HepG2 (cell line): Measurements from ENCODE around the gene PLAAT1. TPM values are rescaled to one million over a fixed set of nuclear protein-coding genes. Genes with fewer than 3 reads are reported as not detected.

Experiments used
- ATAC-seq: fragments of 200-7000 bp; cut with Tn5 transposase; 3 replicates; pipeline ENCODE4 v1.9.1; 2020; ENCODE audit warnings: mild to moderate bottlenecking, moderate library complexity
- BruUV-seq: library from RNA; stranded (reverse); fragments of 400-500 nt; replicated peaks from 2 replicates; lab custom pipeline; 2021; lab: Mats Ljungman, UMichigan
- CTCF ChIA-PET: fragments of 300-600 bp; formaldehyde crosslinking; extraction: SDS; loops from one replicate; lab custom pipeline; 2021; ENCODE audit warnings: low total read pairs, inconsistent platforms, low intra/inter-chr PET ratio; lab: Yijun Ruan, JAX
- POLR2A ChIA-PET: fragments of 350-600 bp; sonication (Branson Sonifier 250); formaldehyde crosslinking; loops from one replicate; lab custom pipeline; 2020; ENCODE audit warnings: antibody characterized with exemption, inconsistent platforms; lab: Yijun Ruan, JAX
- DNase-seq: peaks from one replicate; pipeline ENCODE4 v3.0.0-alpha.2; 2015; ENCODE audit warnings: low spot score
- FAIRE-seq: peaks from 3 replicates; lab custom pipeline; 2011; peaks lifted over from hg19 to GRCh38; lab: Jason Lieb, UNC
- H2AFZ ChIP-seq: one replicate; pipeline ENCODE4 v1.6.1; 2011; ENCODE audit warnings: low read length, inconsistent platforms
- H3K27ac ChIP-seq: fragments of 300-600 bp; 3 replicates; pipeline ENCODE4 v1.8.0; 2011; ENCODE audit warnings: mixed run types, mild to moderate bottlenecking, mixed read lengths, low read length, inconsistent platforms; ENCODE audit not compliant: insufficient read depth; ENCODE audit errors: extremely low read length
- H3K27me3 ChIP-seq, 2 experiments: fragments of 200-600 bp in 1 of 2; 2 replicates in 1 of 2; 3 replicates in 1 of 2; pipeline versions ENCODE4 v1.6.0 to v1.8.0; 2011; ENCODE audit warnings: low read length in 2 of 2, mild to moderate bottlenecking in 2 of 2, moderate library complexity in 2 of 2, inconsistent platforms in 1 of 2; ENCODE audit not compliant: insufficient read depth in 2 of 2, control insufficient read depth in 1 of 2
- H3K36me3 ChIP-seq, 2 experiments: fragments of 200-600 bp in 1 of 2; replicated peaks in 1 of 2; 2 replicates in 1 of 2; 3 replicates in 1 of 2; pipeline versions ENCODE4 v1.5.1 to v1.8.0; 2011; ENCODE audit warnings: low read length in 2 of 2, inconsistent platforms in 1 of 2; ENCODE audit not compliant: insufficient read depth in 2 of 2, control insufficient read depth in 1 of 2
- H3K4me1 ChIP-seq: 2 replicates; pipeline ENCODE4 v1.5.1; 2012; ENCODE audit warnings: low read length, inconsistent platforms; ENCODE audit not compliant: insufficient read depth
- H3K4me2 ChIP-seq: 2 replicates; pipeline ENCODE4 v1.6.0; 2011; ENCODE audit warnings: low read depth, low read length, inconsistent platforms
- H3K4me3 ChIP-seq, 3 experiments: fragments of 200-600 bp in 1 of 3; sonication (generic), shearing (Covaris generic) in 1 of 3; replicated peaks in 1 of 3; 2 replicates each; pipeline ENCODE4 v1.5.1; 2011 to 2016; ENCODE audit warnings: low read length in 3 of 3, inconsistent platforms in 2 of 3, low read depth in 2 of 3, mild to moderate bottlenecking in 2 of 3, control low read depth in 1 of 3, mixed read lengths in 1 of 3; ENCODE audit not compliant: insufficient read depth in 1 of 3
- H3K79me2 ChIP-seq: one replicate; pipeline ENCODE4 v1.6.1; 2011; ENCODE audit warnings: low read length, inconsistent platforms; ENCODE audit not compliant: insufficient read depth
- H3K9ac ChIP-seq: 2 replicates; pipeline ENCODE4 v1.6.0; 2011; ENCODE audit warnings: mild to moderate bottlenecking, low read depth, low read length, inconsistent platforms; ENCODE audit not compliant: insufficient read depth
- H3K9me3 ChIP-seq: 2 replicates; pipeline ENCODE4 v1.5.1; 2012; ENCODE audit warnings: mild to moderate bottlenecking, low read length
- H4K20me1 ChIP-seq: 2 replicates; pipeline ENCODE4 v1.6.0; 2011; ENCODE audit warnings: inconsistent platforms, mild to moderate bottlenecking, low read length, moderate library complexity; ENCODE audit not compliant: insufficient read depth
- CBX1 ChIP-seq: IDR thresholded peaks from one replicate; pipeline ENCODE4 v1.6.1; 2016; ENCODE audit warnings: antibody characterized with exemption, low read depth
- CTCF ChIP-seq: sonication (generic); formaldehyde crosslinking; IDR thresholded peaks from 2 replicates; pipeline ENCODE4 v1.5.0; 2020; ENCODE audit warnings: mild to moderate bottlenecking, missing genetic modification reagents, moderate library complexity
- DBP ChIP-seq: sonication (generic); formaldehyde crosslinking; IDR thresholded peaks from 2 replicates; pipeline ENCODE4 v1.4.0; 2020; ENCODE audit warnings: missing genetic modification reagents; ENCODE audit errors: not compliant biosample characterization
- GABPA ChIP-seq, 2 experiments: IDR thresholded peaks; 2 replicates each; pipeline ENCODE4 v1.6.1; 2011 to 2016; ENCODE audit warnings: low read depth in 2 of 2, low read length in 1 of 2, missing biosample characterization in 1 of 2, missing genetic modification characterization in 1 of 2
- HMG20B ChIP-seq: conservative IDR thresholded peaks from 2 replicates; pipeline ENCODE4 v1.6.1; 2016; ENCODE audit warnings: missing genetic modification reagents, missing compliant biosample characterization
- NCOA5 ChIP-seq: sonication (generic); formaldehyde crosslinking; IDR thresholded peaks from 2 replicates; pipeline ENCODE4 v1.4.0; 2020; ENCODE audit warnings: missing genetic modification reagents
- NFKB2 ChIP-seq: sonication (generic); formaldehyde crosslinking; IDR thresholded peaks from 2 replicates; pipeline ENCODE4 v1.4.0; 2020; ENCODE audit warnings: missing genetic modification reagents, borderline replicate concordance
- POGK ChIP-seq: sonication (generic); formaldehyde crosslinking; conservative IDR thresholded peaks from 2 replicates; pipeline ENCODE4 v1.8.0; 2022; ENCODE audit warnings: mild to moderate bottlenecking, moderate library complexity, missing genetic modification reagents
- SOX5 ChIP-seq: IDR thresholded peaks from 2 replicates; pipeline ENCODE4 v1.6.1; 2016; ENCODE audit warnings: borderline replicate concordance
- SRY ChIP-seq: sonication (generic); formaldehyde crosslinking; IDR thresholded peaks from 2 replicates; pipeline ENCODE4 v1.8.0; 2022; ENCODE audit warnings: mild to moderate bottlenecking, missing genetic modification reagents
- ZC3H13 ChIP-seq: sonication (generic); formaldehyde crosslinking; IDR thresholded peaks from 2 replicates; pipeline ENCODE4 v1.8.1; 2023; ENCODE audit warnings: mild to moderate bottlenecking, missing genetic modification reagents, moderate library complexity
- ZFP36L1 ChIP-seq: sonication (generic); formaldehyde crosslinking; IDR thresholded peaks from 2 replicates; pipeline ENCODE4 v1.8.0; 2022; ENCODE audit warnings: mild to moderate bottlenecking, missing genetic modification reagents, moderate library complexity
- ZFP37 ChIP-seq: sonication (generic); formaldehyde crosslinking; IDR thresholded peaks from 2 replicates; pipeline ENCODE4 v1.4.0; 2020; ENCODE audit warnings: missing genetic modification reagents, borderline replicate concordance
- ZNF296 ChIP-seq: sonication (generic); formaldehyde crosslinking; conservative IDR thresholded peaks from 2 replicates; pipeline ENCODE4 v1.5.0; 2020; ENCODE audit warnings: mild to moderate bottlenecking, missing genetic modification reagents
- ZNF446 ChIP-seq: sonication (generic); formaldehyde crosslinking; IDR thresholded peaks from 2 replicates; pipeline ENCODE4 v1.5.0; 2020; ENCODE audit warnings: mild to moderate bottlenecking, missing genetic modification reagents
- WGBS: methylation state at CpG from one replicate; pipeline ENCODE4 v1.1.6; 2017; ENCODE audit warnings: low lambda C conversion rate; 5-methylcytosine and 5-hydroxymethylcytosine counted together
- in situ Hi-C: cut with HindIII; loops from 2 replicates; pipeline ENCODE4 v1.10.0; 2017; ENCODE audit warnings: low pct_unique_long_range_greater_than_20kb; ENCODE audit not compliant: extremely low pct_ligation_motif_present
- intact Hi-C: fragments of 100-400 bp; cut with micrococcal nuclease; formaldehyde crosslinking; loops from one replicate; pipeline ENCODE4 v1.10.0; 2022; ENCODE audit not compliant: unreplicated experiment
- polyA plus RNA-seq, 8 experiments: library from polyadenylated mRNA; depleted of rRNA in 3 of 8; stranded (reverse) in 7 of 8; unstranded in 1 of 8; fragments of >200 nt; fragmentation: Illumina TruSeq in 4 of 8; extraction: Trizol in 4 of 8; gene quantifications; 2 replicates each; pipeline versions ENCODE4 v1.2.1 to v1.2.3, GENCODE V29; 2011 to 2016; ENCODE audit warnings: low read depth in 4 of 8, missing spikeins in 1 of 8, mixed read lengths in 1 of 8; ENCODE audit not compliant: insufficient read depth in 1 of 8
- total RNA-seq, 5 experiments: library from RNA; depleted of rRNA; stranded (reverse); fragments of >200 nt; fragmentation: Illumina TruSeq; extraction: Trizol; gene quantifications; 2 replicates each; pipeline ENCODE4 v1.2.3, GENCODE V29; 2016; ENCODE audit warnings: low read depth in 1 of 5
- TF ChIP-seq, protein P1 (sequence below): sonication (generic); formaldehyde crosslinking; IDR thresholded peaks from 2 replicates; pipeline ENCODE4 v1.4.0; 2020; ENCODE audit warnings: mild to moderate bottlenecking, missing genetic modification reagents

The PLAAT1 gene
- total and polyA plus RNA-seq, 2 of the 13 experiments (the other 11 are each of a cell fraction or from before 2014, with no cell fraction given): not detected

GRCh38 chr3:193210618-193211017 lies 30.4 kb upstream of the PLAAT1 start:
- Histone ChIP-seq H3K79me2 (no peaks in the 10 kb centered on the region), H3K9ac (no peak overlapping the region), H3K9me3 (no peaks in the 10 kb centered on the region), H4K20me1 (no peaks in the 10 kb centered on the region), H2AFZ (no peak overlapping the region), H3K27ac (no peak overlapping the region), H3K4me2 (no peak overlapping the region), H3K27me3 (no peaks in the 10 kb centered on the region), H3K4me1 (no peaks in the 10 kb centered on the region), H3K36me3 (no peaks in the 10 kb centered on the region), H3K4me3 (no peak overlapping the region)
- ATAC-seq (no peak), FAIRE-seq (no peak), DNase-seq (no peak)
- ChIA-PET CTCF (no interaction called here), POLR2A (no interaction called here)
- TF ChIP-seq ZNF296 (CRISPR knock-in tag) (no peak), NFKB2 (CRISPR knock-in tag) (no peak), ZC3H13 (CRISPR knock-in tag) (no peak), CBX1 (no peak), SOX5 (CRISPR knock-in tag) (no peak), NCOA5 (no peak), GABPA (IDR thresholded peaks at IDR 0.05; ENCODE audit: low read depth, low read length) (no peak), GABPA (CRISPR knock-in tag; IDR thresholded peaks at IDR 0.05; ENCODE audit: low read depth) (no peak), ZNF446 (no peak), HMG20B (CRISPR knock-in tag) (no peak)
- 0% methylated on average over 1 of the region's 1 CpG for WGBS
- BruUV-seq: no TSS peak
- intact Hi-C loops (no loop called here), in situ Hi-C loops (no loop called here)

DNA sequence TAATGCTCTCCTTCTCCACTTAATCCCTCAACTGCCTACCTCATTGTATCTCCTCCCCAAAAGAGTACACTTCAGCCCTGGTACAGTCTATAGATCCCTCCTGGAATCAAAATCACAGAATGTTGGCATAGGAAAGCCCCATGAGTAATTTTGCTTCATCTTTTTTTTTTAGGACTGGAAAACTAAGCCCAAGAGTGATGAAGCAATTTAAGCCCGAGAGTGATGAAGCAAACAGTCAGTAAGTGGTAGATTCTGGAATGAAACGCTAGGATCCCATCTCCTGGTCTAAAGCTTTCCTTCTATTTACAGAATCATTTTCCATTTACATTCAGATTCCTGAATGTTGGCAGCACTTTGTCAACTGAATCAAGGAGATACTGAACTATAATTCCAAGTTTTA lies 29.8 kb upstream of the PLAAT1 start:
- no TSS peak for BruUV-seq
- POLR2A ChIA-PET: no interaction called here
- 1% methylated on average over 2 of the region's 2 CpGs for WGBS
- TF ChIP-seq CTCF (CRISPR knock-in tag): no peak
- TF ChIP-seq ZFP36L1 (CRISPR knock-in tag): no peak
- no peak for TF ChIP-seq SRY (CRISPR knock-in tag)
- TF ChIP-seq DBP (CRISPR knock-in tag): no peak
- TF ChIP-seq ZFP37 (CRISPR knock-in tag): no peak
- TF ChIP-seq POGK (CRISPR knock-in tag): no peak
- TF ChIP-seq, protein P1, sequence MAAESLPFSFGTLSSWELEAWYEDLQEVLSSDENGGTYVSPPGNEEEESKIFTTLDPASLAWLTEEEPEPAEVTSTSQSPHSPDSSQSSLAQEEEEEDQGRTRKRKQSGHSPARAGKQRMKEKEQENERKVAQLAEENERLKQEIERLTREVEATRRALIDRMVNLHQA: no peak

More for the DNA sequence above, 29.8 kb upstream of the PLAAT1 start:
- Histone ChIP-seq H3K36me3 (no peaks in the 10 kb centered on the region), H3K27ac (no peak overlapping the region), H3K9me3 (no peaks in the 10 kb centered on the region), H4K20me1 (no peaks in the 10 kb centered on the region), H3K27me3 (no peaks in the 10 kb centered on the region), H2AFZ (no peak overlapping the region), H3K4me1 (no peaks in the 10 kb centered on the region), H3K9ac (no peak overlapping the region), H3K79me2 (no peaks in the 10 kb centered on the region), H3K4me2 (no peak overlapping the region), H3K4me3 (no peak overlapping the region)
- CTCF ChIA-PET: no interaction called here
- DNase-seq (no peak), FAIRE-seq (no peak), ATAC-seq (no peak)
- in situ Hi-C loops: no loop called here
- intact Hi-C loops: no loop called here
